DMS114 treated with DMSO at 0.1 percent for 48 hours (cell line): ENCODE data around the gene TTC17.
"Not testable (repeated sequence)": the region's sequence is repeated elsewhere in the genome, so short reads cannot be mapped to it uniquely, and the experiment has no call there.

ENCODE experiments used
- DNase-seq: peaks from one replicate; lab custom pipeline; 2025; ENCODE audit not compliant: unreplicated experiment; lab: John Stamatoyannopoulos, UW

Gene TTC17

DNA sequence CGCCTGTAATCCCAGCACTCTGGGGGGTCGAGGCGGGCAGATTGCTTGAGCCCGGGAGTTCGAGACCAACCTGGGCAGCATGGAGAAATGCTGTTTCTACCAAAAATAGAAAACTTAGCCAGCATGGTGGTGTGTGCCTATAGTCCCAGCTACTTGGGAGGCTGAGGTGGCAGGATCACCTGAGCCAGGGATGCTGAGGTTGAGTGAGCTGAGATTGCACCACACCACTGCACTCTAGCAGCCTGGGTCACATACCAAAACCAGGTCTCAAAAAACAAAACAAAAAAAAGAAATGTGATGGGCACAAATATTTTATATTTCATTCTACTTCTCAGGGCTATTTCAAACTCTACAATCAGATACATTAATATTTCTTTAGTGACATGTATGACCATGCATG lies 25.7 kb downstream of the TTC17 start:
- DNase-seq, result no peak

DNA sequence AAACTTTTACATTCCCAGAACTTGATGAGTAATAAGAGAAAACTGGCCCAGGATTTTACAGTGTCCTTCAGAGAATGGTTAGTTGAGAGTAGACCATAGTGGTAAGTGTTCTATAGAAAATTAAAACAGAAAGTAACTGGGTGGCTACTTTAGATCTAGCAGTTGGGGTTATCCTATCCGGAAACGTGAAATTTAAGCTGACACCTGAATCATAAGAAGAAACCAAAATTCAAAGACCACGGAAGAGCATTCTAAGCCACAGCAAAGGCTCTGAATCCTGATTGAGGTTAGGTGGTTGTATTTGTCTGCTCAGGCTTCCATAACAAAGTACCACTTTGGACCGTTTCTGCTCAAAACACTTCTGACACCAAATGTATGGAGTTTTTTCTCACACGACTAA lies 34.0 kb downstream of the TTC17 start:
- no peak for DNase-seq

- DNase-seq, result no peak
These were observed 35.1 kb downstream of the TTC17 start for GRCh38 chr11:43393765-43394355.

- DNase-seq, result no peak
These were observed 37.9 kb downstream of the TTC17 start for GRCh38 chr11:43396617-43397016.

DNA sequence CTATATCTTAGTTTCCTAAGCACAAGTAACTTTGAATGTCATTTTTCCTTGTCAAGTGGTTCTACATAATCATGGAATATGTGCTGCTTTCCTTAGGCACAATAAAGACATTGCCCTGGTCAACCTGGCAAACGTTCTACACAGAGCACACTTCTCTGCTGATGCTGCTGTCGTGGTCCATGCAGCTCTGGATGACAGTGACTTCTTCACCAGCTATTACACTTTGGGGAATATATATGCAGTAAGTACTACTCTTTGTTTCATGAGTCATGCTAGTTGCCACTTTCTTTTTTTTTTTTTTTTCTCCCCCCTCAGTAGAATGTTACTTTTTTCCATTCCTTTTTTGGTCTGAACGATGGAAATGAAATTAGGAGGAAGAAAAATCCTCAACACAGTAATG lies 38.5 kb downstream of the TTC17 start:
- no peak for DNase-seq

GRCh38 chr11:43399983-43400630 lies 41.4 kb downstream of the TTC17 start:
- no peak for DNase-seq

DNA sequence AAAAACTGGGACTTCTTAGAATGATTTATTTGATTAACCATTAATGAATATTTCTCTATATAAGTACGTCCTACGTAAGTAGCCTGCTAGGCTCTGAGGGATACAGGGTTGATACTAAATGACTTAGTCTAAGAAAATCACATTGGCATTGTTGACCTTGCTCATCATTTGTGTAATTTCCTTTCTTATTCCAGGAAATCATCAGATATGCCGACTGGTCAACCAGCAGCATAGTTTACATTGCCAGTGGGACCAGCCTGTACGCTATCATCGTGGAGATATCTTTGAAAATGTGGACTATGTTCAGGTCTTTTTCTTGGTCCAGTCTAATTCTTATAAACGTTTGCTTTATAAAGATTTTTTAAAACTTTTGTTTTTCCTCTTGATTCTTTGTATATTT lies 42.5 kb downstream of the TTC17 start:
- no peak for DNase-seq

DNA sequence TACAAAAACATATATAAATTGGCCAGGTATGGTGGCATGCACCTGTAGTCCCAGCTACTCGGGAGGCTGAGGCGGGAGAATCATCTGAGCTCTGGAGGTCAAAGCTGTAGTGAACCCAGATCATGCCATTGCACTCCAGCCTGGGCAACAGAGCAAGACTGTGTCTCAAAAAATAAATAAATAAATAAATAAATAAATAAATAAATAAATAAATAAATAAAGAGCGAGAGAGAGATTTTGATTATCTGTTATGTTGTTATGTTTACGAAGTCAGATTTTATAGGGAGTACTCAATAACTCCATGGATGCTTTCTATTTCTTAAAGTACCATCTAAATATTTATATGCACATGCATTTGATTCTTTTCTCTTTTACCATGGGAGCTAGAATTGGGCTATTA lies 43.1 kb downstream of the TTC17 start:
- DNase-seq, result not testable (repeated sequence)

DNA sequence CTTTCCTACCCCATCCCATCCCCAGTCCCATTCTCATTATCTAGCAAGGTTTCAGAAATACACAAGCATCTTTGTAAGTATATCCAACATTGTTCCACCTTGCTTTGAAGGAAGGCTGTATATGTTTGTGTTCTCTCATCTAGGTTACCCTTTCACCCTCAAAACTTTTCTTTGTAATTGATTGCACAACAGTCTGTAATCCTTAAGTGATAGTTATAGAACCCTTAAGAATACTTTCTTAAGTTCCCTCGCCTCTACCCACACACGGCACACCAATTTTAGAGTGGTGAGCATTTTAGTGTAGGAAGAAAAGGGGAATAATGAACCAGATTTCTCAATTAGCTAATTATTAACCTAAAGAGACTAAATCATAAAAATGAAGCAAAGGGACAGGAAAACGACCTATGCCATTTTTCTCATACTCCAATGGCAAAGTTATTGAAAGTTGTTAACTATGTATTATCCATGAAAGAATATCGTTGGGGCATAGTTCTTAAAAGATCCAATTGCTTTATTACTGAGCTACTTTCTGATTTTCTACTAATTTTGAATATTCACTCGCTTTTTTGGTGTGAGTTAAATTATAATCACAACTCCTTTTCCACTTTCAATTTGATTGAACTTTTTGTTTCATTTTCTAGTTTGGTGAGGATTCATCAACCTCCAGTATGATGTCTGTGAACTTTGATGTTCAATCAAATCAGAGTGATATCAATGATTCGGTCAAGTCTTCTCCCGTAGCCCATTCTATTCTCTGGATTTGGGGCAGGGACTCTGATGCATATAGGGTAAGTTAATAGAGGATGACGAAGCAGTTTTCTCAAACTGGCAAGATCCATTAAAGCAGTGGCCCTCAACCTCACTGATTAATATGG lies 44.9 kb downstream of the TTC17 start:
- no peak for DNase-seq

- no peak for DNase-seq
These were observed 45.7 kb downstream of the TTC17 start for GRCh38 chr11:43404406-43404805.

GRCh38 chr11:43404836-43405479 lies 46.2 kb downstream of the TTC17 start:
- no peak for DNase-seq

DNA sequence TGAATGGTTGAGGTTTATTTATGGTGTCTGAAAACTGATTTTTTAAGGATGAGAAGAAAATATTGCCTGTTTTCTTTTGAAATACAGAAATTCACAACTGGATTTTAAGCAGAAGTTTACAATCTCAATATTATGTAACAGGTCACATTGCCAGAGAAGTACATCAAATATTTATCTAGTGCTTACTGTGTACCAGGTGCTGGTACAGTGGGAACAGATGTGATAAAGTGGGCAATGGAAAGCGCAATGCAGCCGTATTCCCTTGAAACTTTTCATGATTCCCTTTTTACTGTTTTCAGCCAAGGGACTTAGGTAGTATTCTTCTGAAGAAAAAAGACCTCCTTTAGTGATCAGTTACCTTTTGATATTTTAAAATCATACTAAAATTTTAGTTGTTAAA lies 49.6 kb downstream of the TTC17 start:
- DNase-seq, result no peak

- DNase-seq, result no peak
These were observed 51.7 kb downstream of the TTC17 start for GRCh38 chr11:43410394-43410793.

GRCh38 chr11:43418197-43418596 lies 59.5 kb downstream of the TTC17 start:
- DNase-seq, result no peak

GRCh38 chr11:43419460-43419859 lies 60.7 kb downstream of the TTC17 start:
- peak; percentile 15 for DNase-seq

DNA sequence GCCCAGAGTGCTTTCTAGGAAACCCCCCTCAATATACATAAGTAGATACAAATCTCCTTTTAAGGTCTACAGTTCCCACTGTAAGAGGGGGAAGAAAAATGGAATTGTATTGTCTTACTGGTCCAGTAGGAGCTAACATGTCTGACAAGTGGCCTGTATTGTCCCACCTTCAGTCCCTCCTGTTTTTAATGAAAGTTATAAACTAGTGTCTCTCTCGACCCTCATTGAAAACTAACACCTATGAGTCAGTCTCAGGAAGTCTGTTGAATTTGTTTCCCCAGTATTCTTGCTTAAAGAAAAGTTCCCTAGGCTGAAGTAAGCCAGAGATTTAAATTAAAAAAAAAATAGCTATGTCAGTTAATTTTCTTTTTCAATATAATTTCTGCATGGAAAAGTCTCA lies 69.3 kb downstream of the TTC17 start:
- no peak for DNase-seq

DNA sequence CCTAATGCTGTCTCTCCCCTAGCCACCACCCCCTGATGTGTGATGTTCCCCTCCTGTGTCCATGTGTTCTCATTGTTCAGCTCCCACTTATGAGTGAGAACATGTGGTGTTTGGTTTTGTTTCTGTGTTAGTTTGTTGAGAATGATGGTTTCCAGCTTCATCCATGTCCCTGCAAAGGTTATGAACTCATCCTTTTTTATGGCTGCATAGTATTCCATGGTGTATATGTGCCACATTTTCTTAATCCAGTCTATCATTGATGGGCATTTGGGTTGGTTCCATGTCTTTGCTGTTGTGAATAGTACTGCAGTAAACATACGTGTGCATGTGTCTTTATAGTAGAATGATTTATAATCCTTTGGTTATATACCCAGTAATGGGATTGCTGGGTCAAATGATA lies 72.2 kb downstream of the TTC17 start:
- DNase-seq, result not testable (repeated sequence)

DNA sequence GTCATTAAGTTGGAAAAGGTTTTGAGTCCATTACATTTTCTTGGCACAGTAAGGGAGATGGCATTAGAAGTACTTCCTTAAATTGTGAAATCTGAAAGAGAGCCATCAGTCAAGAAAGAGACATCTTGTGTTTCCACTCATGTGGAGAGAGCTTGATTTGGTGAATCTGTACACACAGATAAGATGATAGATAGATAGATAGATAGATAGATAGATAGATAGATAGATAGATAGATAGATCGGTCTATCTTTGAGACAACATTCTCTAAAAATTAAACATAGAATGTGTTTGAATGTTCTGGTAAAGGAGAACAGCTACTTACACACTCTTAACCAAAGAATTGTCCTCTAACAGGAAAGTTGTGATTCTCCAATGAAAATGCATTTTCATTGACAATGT lies 76.2 kb downstream of the TTC17 start:
- DNase-seq, result no peak

- DNase-seq, result no peak
These were observed 81.8 kb downstream of the TTC17 start for GRCh38 chr11:43440486-43440885.

GRCh38 chr11:43443811-43444210 lies 85.1 kb downstream of the TTC17 start:
- DNase-seq, result no peak

GRCh38 chr11:43447151-43447550 lies 88.4 kb downstream of the TTC17 start:
- DNase-seq, result no peak

DNA sequence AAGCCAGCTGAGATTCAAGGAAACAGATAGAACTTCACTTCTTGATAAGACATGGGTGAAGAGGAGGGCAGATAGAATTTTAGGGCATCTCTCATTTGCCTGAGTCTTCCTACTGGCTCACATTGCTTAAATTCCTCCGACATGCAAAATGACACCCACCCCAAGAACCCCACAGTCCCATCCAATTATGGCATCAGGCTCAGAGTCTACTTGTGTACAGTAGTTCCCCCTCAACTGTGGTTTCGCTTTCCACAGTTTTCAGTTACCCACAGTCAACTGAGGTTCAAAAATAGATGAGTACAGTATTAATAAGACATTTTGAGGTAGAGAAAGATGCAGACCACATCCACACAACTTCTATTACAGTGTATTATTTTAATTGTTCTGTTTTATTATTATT lies 99.8 kb downstream of the TTC17 start:
- DNase-seq, result no peak
